ENCODE data around the gene HTT. TPM values are rescaled to one million over a fixed set of nuclear protein-coding genes. Genes with fewer than 3 reads are reported as not detected.

HTT gene
- total RNA-seq, 1 donor from 2014 or later = 48.0 TPM

DNA sequence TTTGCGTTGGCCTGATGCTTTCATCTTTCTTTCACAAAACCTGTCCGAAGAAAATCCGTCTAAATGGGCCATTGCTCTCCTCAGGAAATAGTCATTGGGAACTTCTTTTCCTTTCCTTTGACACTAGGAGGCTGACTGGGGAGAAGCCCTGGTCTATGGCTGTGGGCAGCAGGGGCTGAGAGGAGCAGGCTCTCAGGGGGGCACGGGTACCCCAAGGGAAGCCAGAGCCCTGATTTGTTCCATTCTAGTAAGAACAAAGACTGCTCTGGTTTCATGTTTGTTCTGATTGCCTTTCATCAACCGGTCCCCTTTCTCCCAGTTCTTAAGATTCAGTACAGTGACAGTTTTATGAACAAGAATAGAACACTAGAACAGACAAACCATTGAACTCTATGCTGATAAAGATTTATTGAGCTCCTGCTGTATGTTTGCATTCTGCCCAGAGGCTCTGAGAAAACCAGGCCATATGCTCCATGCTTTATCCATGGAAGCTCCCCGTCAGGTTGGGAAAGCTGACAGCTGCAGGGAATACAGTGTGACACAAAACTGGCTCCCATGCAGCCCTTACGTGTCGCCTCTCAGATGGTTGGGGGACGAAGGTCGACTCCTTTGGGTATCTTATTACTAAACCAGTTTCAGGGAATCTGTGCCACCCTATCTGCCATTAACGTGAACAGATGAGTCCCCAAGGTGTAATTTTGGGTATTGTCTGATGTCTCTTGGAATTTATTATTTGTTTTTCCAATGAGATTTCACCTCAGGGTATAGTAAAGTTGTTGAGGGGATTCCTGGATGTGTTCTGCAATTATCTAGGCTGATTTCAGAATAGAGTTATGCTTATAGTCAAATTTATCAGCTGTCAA, 102.1 kb downstream of the HTT start:
- Mint-ChIP-seq H3K36me3 (peaks cover 42% of the 10 kb centered on the region), H3K27me3 (no peaks in the 10 kb centered on the region), H3K4me1 (ENCODE audit: unreplicated experiment) (peaks cover 14% of the 10 kb centered on the region), H3K4me3 (no peak overlapping the region), H3K9me3 (no peaks in the 10 kb centered on the region), H3K27ac (peak overlapping the region; percentile 62)
- DNase-seq (ENCODE audit: extremely low spot score, unreplicated experiment) = no peak
- TF ChIP-seq, protein P1, sequence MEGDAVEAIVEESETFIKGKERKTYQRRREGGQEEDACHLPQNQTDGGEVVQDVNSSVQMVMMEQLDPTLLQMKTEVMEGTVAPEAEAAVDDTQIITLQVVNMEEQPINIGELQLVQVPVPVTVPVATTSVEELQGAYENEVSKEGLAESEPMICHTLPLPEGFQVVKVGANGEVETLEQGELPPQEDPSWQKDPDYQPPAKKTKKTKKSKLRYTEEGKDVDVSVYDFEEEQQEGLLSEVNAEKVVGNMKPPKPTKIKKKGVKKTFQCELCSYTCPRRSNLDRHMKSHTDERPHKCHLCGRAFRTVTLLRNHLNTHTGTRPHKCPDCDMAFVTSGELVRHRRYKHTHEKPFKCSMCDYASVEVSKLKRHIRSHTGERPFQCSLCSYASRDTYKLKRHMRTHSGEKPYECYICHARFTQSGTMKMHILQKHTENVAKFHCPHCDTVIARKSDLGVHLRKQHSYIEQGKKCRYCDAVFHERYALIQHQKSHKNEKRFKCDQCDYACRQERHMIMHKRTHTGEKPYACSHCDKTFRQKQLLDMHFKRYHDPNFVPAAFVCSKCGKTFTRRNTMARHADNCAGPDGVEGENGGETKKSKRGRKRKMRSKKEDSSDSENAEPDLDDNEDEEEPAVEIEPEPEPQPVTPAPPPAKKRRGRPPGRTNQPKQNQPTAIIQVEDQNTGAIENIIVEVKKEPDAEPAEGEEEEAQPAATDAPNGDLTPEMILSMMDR (conservative IDR thresholded peaks at IDR 0.05) = no peak

DNA sequence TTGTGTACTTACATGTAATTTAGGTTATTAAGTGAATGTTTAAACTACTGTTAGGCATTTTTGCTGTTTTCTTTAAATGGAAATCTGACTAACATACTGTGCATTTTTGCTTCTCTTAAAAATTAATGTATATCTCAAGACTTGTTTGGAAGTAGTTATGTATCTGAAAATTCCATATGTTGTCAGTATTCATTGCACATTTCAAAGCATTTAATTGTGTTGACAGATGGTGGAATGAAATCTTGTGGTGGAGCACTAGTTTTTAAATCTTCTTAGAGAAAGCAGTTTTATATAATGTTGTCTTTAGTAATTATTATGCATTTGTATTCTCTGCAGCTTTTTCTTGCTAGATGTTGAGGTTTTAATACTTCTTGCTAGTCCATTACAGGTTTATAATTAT, 102.9 kb downstream of the HTT start:
- Mint-ChIP-seq H3K4me1 (ENCODE audit: unreplicated experiment) (peaks cover 14% of the 10 kb centered on the region), H3K4me3 (no peak overlapping the region), H3K27me3 (no peaks in the 10 kb centered on the region), H3K36me3 (peaks cover 42% of the 10 kb centered on the region), H3K9me3 (no peaks in the 10 kb centered on the region), H3K27ac (no peak overlapping the region)
- TF ChIP-seq, protein P1 (conservative IDR thresholded peaks at IDR 0.05) = no peak
- no peak for DNase-seq (ENCODE audit: extremely low spot score, unreplicated experiment)

DNA sequence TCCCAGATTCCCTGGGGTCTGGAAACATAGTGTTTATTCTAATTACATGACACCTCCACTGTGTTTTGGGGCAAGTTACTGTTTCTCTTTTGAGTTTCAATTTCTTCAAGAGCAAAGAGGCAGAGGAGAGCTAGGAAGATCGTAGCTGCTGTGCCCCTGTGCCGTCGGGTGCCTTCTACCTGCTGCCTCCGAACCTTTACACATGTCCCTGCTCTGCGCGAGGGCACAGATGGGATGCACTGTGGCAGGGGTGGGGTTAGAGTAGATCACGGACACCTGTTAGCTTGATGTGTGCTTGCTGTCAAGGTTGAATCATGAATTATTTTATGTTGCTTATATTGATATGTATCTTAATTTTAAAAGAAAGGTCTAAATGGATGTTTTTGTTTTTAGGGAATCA, 103.4 kb downstream of the HTT start:
- H3K36me3 Mint-ChIP-seq = peaks cover 39% of the 10 kb centered on the region
- H3K27ac Mint-ChIP-seq = no peak overlapping the region

DNA sequence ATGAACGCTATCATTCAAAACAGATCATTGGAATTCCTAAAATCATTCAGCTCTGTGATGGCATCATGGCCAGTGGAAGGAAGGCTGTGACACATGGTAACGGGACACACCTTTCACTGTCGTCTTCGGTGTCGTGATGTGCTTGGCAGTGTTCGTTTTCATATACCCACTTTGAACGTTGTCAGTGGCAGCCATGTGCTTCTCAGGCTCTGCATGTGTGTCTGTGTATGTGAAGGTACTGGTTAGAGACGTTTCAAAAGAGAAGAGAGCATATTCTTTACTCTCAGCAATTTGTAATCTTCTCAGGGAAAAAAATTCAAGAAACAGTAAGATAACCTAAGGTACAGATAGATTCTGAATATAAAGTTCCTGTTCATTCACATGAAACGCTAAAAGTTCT, 103.9 kb downstream of the HTT start:
- peaks cover 35% of the 10 kb centered on the region for H3K36me3 Mint-ChIP-seq
- H3K27ac Mint-ChIP-seq = no peak overlapping the region

More for the DNA sequence above, 103.4 kb downstream of the HTT start:
- peaks cover 14% of the 10 kb centered on the region for H3K4me1 Mint-ChIP-seq (ENCODE audit: unreplicated experiment)
- H3K27me3 Mint-ChIP-seq = no peaks in the 10 kb centered on the region
- TF ChIP-seq, protein P1 (conservative IDR thresholded peaks at IDR 0.05) = no peak
- H3K4me3 Mint-ChIP-seq = no peak overlapping the region
- H3K9me3 Mint-ChIP-seq = no peaks in the 10 kb centered on the region
- no peak for DNase-seq (ENCODE audit: extremely low spot score, unreplicated experiment)

DNA sequence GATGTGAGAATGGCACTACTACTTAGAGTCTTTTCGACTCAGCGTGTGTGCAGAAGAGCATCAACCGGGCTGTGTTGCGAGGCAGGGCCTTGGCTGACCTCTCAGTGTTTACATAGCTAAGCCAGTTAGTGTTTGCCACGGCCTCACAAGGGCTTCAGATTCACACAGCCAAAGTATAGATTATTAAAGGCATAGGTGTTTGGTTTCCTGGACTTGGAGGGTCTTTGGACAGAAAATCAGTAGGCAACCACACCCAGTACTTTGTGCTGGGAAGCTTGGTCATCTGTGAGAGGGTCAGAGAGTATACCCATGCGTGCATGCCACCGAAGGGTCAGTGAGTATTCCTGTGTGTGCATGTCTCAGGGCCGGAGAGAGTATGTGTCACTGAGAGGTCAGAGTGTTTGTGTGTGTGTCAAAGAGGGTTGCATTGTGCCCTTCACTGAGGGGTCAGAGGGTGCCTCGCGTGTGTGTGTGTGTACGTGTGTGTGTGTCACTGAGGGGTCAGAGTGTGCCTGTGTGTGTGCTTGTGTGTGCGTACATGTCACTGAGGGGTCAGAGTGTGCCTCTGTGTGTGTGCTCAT, 104.7 kb downstream of the HTT start:
- peaks cover 14% of the 10 kb centered on the region for H3K4me1 Mint-ChIP-seq (ENCODE audit: unreplicated experiment)
- peak overlapping the region; percentile 54 for H3K4me3 Mint-ChIP-seq
- H3K27ac Mint-ChIP-seq = peak overlapping the region; percentile 66
- H3K36me3 Mint-ChIP-seq = peaks cover 42% of the 10 kb centered on the region
- no peaks in the 10 kb centered on the region for H3K27me3 Mint-ChIP-seq
- no peak for DNase-seq (ENCODE audit: extremely low spot score, unreplicated experiment)
- H3K9me3 Mint-ChIP-seq = no peaks in the 10 kb centered on the region
- TF ChIP-seq, protein P1 (conservative IDR thresholded peaks at IDR 0.05) = no peak

More for the DNA sequence above, 103.9 kb downstream of the HTT start:
- Mint-ChIP-seq H3K9me3 (no peaks in the 10 kb centered on the region), H3K27me3 (no peaks in the 10 kb centered on the region), H3K4me1 (ENCODE audit: unreplicated experiment) (peaks cover 14% of the 10 kb centered on the region), H3K4me3 (no peak overlapping the region)
- TF ChIP-seq, protein P1 (conservative IDR thresholded peaks at IDR 0.05) = no peak
- no peak for DNase-seq (ENCODE audit: extremely low spot score, unreplicated experiment)

Measured in type B pancreatic cell (in vitro differentiated cells).